Mesendoderm (in vitro differentiated cells): ENCODE results near the gene NOC2L.

Source experiments
- DNase-seq: peaks from one replicate; pipeline ENCODE4 v3.0.0; 2013
- H2AK5ac ChIP-seq: 2 replicates; pipeline ENCODE4 v1.6.1; 2013; ENCODE audit warnings: low read length, inconsistent platforms
- H2BK120ac ChIP-seq: 2 replicates; pipeline ENCODE4 v1.6.1; 2013; ENCODE audit warnings: low read depth, mild to moderate bottlenecking, low read length, moderate library complexity, mixed read lengths
- H2BK15ac ChIP-seq: replicated peaks from 2 replicates; pipeline ENCODE4 v1.6.1; 2013; ENCODE audit warnings: low read depth, mild to moderate bottlenecking, moderate library complexity
- H2BK5ac ChIP-seq: 2 replicates; pipeline ENCODE4 v1.6.1; 2013; ENCODE audit warnings: low read length, inconsistent platforms
- H3K18ac ChIP-seq: 2 replicates; pipeline ENCODE4 v1.6.1; 2013; ENCODE audit warnings: mild to moderate bottlenecking, low read length, mixed read lengths
- H3K23ac ChIP-seq: one replicate; pipeline ENCODE4 v1.6.1; 2013; ENCODE audit warnings: low read length
- H3K27ac ChIP-seq: 2 replicates; pipeline ENCODE4 v1.5.1; 2013; ENCODE audit warnings: low read depth, mild to moderate bottlenecking, inconsistent platforms, low read length, moderate library complexity
- H3K27me3 ChIP-seq: 2 replicates; pipeline ENCODE4 v1.6.1; 2013; ENCODE audit warnings: low read length, control low read depth, mild to moderate bottlenecking, inconsistent platforms; ENCODE audit not compliant: insufficient read depth, poor library complexity
- H3K36me3 ChIP-seq: 2 replicates; pipeline ENCODE4 v1.6.1; 2013; ENCODE audit warnings: low read length, inconsistent platforms; ENCODE audit not compliant: control insufficient read depth, insufficient read depth
- H3K4ac ChIP-seq: one replicate; pipeline ENCODE4 v1.6.1; 2013; ENCODE audit warnings: low read depth, mild to moderate bottlenecking, low read length, moderate library complexity
- H3K4me1 ChIP-seq: 2 replicates; pipeline ENCODE4 v1.6.1; 2013; ENCODE audit warnings: low read depth, low read length, inconsistent platforms; ENCODE audit not compliant: control insufficient read depth
- H3K4me2 ChIP-seq: 2 replicates; pipeline ENCODE4 v1.6.1; 2013; ENCODE audit warnings: low read length
- H3K4me3 ChIP-seq: 2 replicates; pipeline ENCODE4 v1.5.1; 2013; ENCODE audit warnings: mild to moderate bottlenecking, low read length
- H3K56ac ChIP-seq: one replicate; pipeline ENCODE4 v1.6.1; 2013; ENCODE audit warnings: low read length
- H3K79me1 ChIP-seq: 2 replicates; pipeline ENCODE4 v1.6.1; 2013; ENCODE audit warnings: low read length, inconsistent platforms
- H3K79me2 ChIP-seq: 2 replicates; pipeline ENCODE4 v1.6.1; 2013; ENCODE audit warnings: mild to moderate bottlenecking, low read length; ENCODE audit not compliant: control insufficient read depth, insufficient read depth
- H3K9ac ChIP-seq: 2 replicates; pipeline ENCODE4 v1.6.1; 2013; ENCODE audit warnings: low read length, inconsistent platforms
- H4K5ac ChIP-seq: one replicate; pipeline ENCODE4 v1.6.1; 2013; ENCODE audit warnings: low read length
- H4K8ac ChIP-seq: one replicate; pipeline ENCODE4 v1.6.1; 2013; ENCODE audit warnings: low read depth, mild to moderate bottlenecking, control low read depth, low read length, moderate library complexity
- WGBS: extraction: QIAGEN DNeasy Blood & Tissue Kit; methylation state at CpG from one replicate; pipeline ENCODE4 v1.1.7; 2013; ENCODE audit warnings: low lambda C conversion rate, missing lambda C conversion rate; ENCODE audit not compliant: insufficient coverage; ENCODE audit errors: extremely low coverage; 5-methylcytosine and 5-hydroxymethylcytosine counted together

Gene NOC2L

GRCh38 chr1:974293-974640, 15.2 kb upstream of the NOC2L start:
- no peak overlapping the region for H3K23ac ChIP-seq
- no peak overlapping the region for H2BK15ac ChIP-seq
- no peak overlapping the region for H3K56ac ChIP-seq
- no CpG with 5 or more reads among the region's 11 CpGs for WGBS
- H3K4ac ChIP-seq: no peak overlapping the region
- H2AK5ac ChIP-seq: no peak overlapping the region
- no peaks in the 10 kb centered on the region for H3K36me3 ChIP-seq
- H2BK5ac ChIP-seq: no peak overlapping the region
- H2BK120ac ChIP-seq: no peak overlapping the region
- H4K5ac ChIP-seq: no peak overlapping the region
- no peaks in the 10 kb centered on the region for H3K27me3 ChIP-seq
- no peaks in the 10 kb centered on the region for H3K79me2 ChIP-seq
- H3K4me2 ChIP-seq: no peak overlapping the region
- no peaks in the 10 kb centered on the region for H3K79me1 ChIP-seq
- no peak overlapping the region for H4K8ac ChIP-seq
- DNase-seq: no peak
- H3K4me3 ChIP-seq: no peak overlapping the region
- no peak overlapping the region for H3K18ac ChIP-seq
- H3K27ac ChIP-seq: no peak overlapping the region
- no peak overlapping the region for H3K9ac ChIP-seq
- no peaks in the 10 kb centered on the region for H3K4me1 ChIP-seq

GRCh38 chr1:973459-974292, 14.6 kb upstream of the NOC2L start:
- Histone ChIP-seq H3K9ac (no peak overlapping the region), H2AK5ac (no peak overlapping the region), H3K79me1 (no peaks in the 10 kb centered on the region), H3K23ac (no peak overlapping the region), H4K8ac (no peak overlapping the region), H3K4me3 (no peak overlapping the region), H3K27me3 (no peaks in the 10 kb centered on the region), H2BK15ac (no peak overlapping the region), H3K56ac (no peak overlapping the region), H3K4me1 (no peaks in the 10 kb centered on the region), H2BK5ac (no peak overlapping the region), H3K36me3 (no peaks in the 10 kb centered on the region), H4K5ac (no peak overlapping the region), H3K4me2 (no peak overlapping the region), H3K79me2 (no peaks in the 10 kb centered on the region), H3K18ac (no peak overlapping the region), H3K4ac (no peak overlapping the region), H3K27ac (no peak overlapping the region), H2BK120ac (no peak overlapping the region)
- WGBS: no CpG with 5 or more reads among the region's 28 CpGs
- DNase-seq: no peak

GRCh38 chr1:972726-973458, 13.8 kb upstream of the NOC2L start:
- Histone ChIP-seq H3K4me3 (no peak overlapping the region), H3K4ac (no peak overlapping the region), H3K56ac (no peak overlapping the region), H4K8ac (no peak overlapping the region), H4K5ac (no peak overlapping the region), H2BK120ac (no peak overlapping the region), H2BK15ac (no peak overlapping the region), H3K18ac (no peak overlapping the region), H3K27me3 (no peaks in the 10 kb centered on the region), H2AK5ac (no peak overlapping the region), H3K79me2 (no peaks in the 10 kb centered on the region), H3K27ac (no peak overlapping the region), H3K36me3 (no peaks in the 10 kb centered on the region), H2BK5ac (no peak overlapping the region), H3K23ac (no peak overlapping the region), H3K9ac (no peak overlapping the region), H3K4me1 (no peaks in the 10 kb centered on the region), H3K4me2 (no peak overlapping the region), H3K79me1 (no peaks in the 10 kb centered on the region)
- no CpG with 5 or more reads among the region's 28 CpGs for WGBS
- DNase-seq: no peak

- H3K18ac ChIP-seq: no peak overlapping the region
- H3K4me3 ChIP-seq: no peak overlapping the region
- H2AK5ac ChIP-seq: no peak overlapping the region
- no peak overlapping the region for H3K23ac ChIP-seq
- H3K79me1 ChIP-seq: no peaks in the 10 kb centered on the region
- no peak overlapping the region for H2BK5ac ChIP-seq
- WGBS: no CpG with 5 or more reads among the region's 34 CpGs
- no peak overlapping the region for H2BK120ac ChIP-seq
- no peaks in the 10 kb centered on the region for H3K36me3 ChIP-seq
- H3K56ac ChIP-seq: no peak overlapping the region
- no peak overlapping the region for H4K5ac ChIP-seq
- no peak overlapping the region for H4K8ac ChIP-seq
- no peaks in the 10 kb centered on the region for H3K79me2 ChIP-seq
- no peak overlapping the region for H2BK15ac ChIP-seq
- H3K4me1 ChIP-seq: no peaks in the 10 kb centered on the region
- no peak overlapping the region for H3K9ac ChIP-seq
- H3K27ac ChIP-seq: no peak overlapping the region
- H3K27me3 ChIP-seq: no peaks in the 10 kb centered on the region
- no peak for DNase-seq
- no peak overlapping the region for H3K4me2 ChIP-seq
- H3K4ac ChIP-seq: no peak overlapping the region
Measured at GRCh38 chr1:971751-972506, 12.9 kb upstream of the NOC2L start.

- no peak for DNase-seq
- no peaks in the 10 kb centered on the region for H3K36me3 ChIP-seq
- H2BK15ac ChIP-seq: no peak overlapping the region
- H3K4me2 ChIP-seq: no peak overlapping the region
- no peak overlapping the region for H3K4ac ChIP-seq
- no peak overlapping the region for H3K18ac ChIP-seq
- H3K56ac ChIP-seq: no peak overlapping the region
- H3K27ac ChIP-seq: no peak overlapping the region
- no peak overlapping the region for H3K4me3 ChIP-seq
- no peak overlapping the region for H3K23ac ChIP-seq
- H4K5ac ChIP-seq: no peak overlapping the region
- H3K79me1 ChIP-seq: no peaks in the 10 kb centered on the region
- no peaks in the 10 kb centered on the region for H3K27me3 ChIP-seq
- no peak overlapping the region for H2BK120ac ChIP-seq
- no peak overlapping the region for H2AK5ac ChIP-seq
- H3K4me1 ChIP-seq: no peaks in the 10 kb centered on the region
- H3K9ac ChIP-seq: no peak overlapping the region
- no peak overlapping the region for H2BK5ac ChIP-seq
- no peak overlapping the region for H4K8ac ChIP-seq
- no CpG with 5 or more reads among the region's 42 CpGs for WGBS
- H3K79me2 ChIP-seq: no peaks in the 10 kb centered on the region
Measured at GRCh38 chr1:970973-971730, 12.1 kb upstream of the NOC2L start.
